22Rv1 (cell line): ENCODE measurements around the gene IPO9.

Experiments used
- ZFX ChIP-seq: fragments of 450-650 bp; IDR thresholded peaks from 2 replicates; pipeline ENCODE4 v1.6.1; 2017; ENCODE audit warnings: antibody characterized with exemption, borderline replicate concordance
- TF ChIP-seq, protein P1 (sequence below): fragments of 450-650 bp; IDR thresholded peaks from 2 replicates; pipeline ENCODE4 v1.5.1; 2017; ENCODE audit warnings: mild to moderate bottlenecking

DNA sequence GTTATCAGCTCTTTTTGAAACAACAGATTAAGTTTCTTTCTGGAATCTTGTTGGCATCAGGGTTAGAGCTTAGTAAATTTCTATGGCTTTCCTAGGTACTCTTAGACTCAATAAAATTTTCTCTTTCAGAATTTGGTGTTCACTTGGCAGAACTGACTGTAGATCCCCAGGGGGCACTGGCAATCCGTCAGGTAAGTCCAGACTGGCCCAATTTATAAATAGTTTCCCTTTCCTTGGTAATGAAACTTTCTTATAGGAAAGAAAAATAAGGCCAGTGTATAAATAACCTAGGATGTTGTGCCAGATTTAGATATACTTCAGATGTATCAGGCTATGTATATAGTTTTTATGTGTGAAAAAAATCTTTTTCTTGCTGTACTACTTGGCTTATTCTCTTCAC is 18.2 kb downstream of the IPO9 start:
- TF ChIP-seq, protein P1, sequence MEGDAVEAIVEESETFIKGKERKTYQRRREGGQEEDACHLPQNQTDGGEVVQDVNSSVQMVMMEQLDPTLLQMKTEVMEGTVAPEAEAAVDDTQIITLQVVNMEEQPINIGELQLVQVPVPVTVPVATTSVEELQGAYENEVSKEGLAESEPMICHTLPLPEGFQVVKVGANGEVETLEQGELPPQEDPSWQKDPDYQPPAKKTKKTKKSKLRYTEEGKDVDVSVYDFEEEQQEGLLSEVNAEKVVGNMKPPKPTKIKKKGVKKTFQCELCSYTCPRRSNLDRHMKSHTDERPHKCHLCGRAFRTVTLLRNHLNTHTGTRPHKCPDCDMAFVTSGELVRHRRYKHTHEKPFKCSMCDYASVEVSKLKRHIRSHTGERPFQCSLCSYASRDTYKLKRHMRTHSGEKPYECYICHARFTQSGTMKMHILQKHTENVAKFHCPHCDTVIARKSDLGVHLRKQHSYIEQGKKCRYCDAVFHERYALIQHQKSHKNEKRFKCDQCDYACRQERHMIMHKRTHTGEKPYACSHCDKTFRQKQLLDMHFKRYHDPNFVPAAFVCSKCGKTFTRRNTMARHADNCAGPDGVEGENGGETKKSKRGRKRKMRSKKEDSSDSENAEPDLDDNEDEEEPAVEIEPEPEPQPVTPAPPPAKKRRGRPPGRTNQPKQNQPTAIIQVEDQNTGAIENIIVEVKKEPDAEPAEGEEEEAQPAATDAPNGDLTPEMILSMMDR = no peak
- no peak for TF ChIP-seq ZFX
